Middle frontal gyrus (tissue), 1 donor: ENCODE results near the gene IGSF1.

Experiments
- DNase-seq: peaks from one replicate; pipeline ENCODE4 v3.0.0-alpha.2; 2015; ENCODE audit warnings: low spot score; ENCODE audit errors: extremely low spot score

The IGSF1 gene

DNA sequence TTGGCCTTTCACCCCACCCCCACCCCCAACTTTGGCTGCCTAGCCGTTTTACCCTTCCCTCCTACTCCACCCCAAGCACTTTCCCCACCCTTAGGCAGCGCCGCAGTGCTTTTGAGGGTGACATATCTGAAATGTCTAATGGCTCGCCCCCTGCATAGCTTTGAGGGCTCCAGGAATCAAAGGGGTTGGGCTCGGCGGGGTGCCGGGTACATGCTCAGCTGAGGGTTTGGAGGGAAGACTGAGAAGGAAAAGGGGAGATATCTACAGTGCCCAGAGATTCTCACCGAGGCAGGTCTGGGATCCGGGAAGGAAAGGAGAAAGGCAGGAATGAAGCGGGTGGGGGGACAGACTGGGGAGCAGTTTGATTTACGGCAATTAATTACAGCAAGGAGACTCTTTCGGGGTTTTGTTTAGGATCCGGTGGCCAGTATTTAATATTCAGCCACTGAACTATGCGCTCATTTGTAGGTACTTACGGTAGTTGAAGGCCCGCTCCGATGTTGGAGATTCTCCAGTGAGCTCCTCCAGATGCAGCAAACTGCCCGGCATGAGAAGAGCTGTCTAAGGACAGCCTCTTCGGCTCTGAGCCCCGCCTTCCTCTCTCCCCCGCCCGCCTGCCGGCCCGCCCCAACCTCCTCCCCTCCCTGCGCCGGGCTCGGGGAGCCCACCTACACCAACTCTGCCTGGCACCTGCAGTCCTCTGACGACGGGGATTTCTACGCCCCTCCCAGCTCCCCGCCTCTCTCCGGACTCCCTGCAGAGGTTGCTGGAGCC is at the start of gene IGSF1:
TSS of gene IGSF1 (minus strand) at position 569 of the 774 bp plus-strand sequence. CDS start 2,632 bp downstream, outside the sequence.
- DNase-seq = peak; percentile 16

GRCh38 chrX:131332331-131332730 is 43.2 kb upstream of the IGSF1 start:
- DNase-seq = no peak

- DNase-seq = no peak
Measured at GRCh38 chrX:131331152-131331551, 42.0 kb upstream of the IGSF1 start.

DNA sequence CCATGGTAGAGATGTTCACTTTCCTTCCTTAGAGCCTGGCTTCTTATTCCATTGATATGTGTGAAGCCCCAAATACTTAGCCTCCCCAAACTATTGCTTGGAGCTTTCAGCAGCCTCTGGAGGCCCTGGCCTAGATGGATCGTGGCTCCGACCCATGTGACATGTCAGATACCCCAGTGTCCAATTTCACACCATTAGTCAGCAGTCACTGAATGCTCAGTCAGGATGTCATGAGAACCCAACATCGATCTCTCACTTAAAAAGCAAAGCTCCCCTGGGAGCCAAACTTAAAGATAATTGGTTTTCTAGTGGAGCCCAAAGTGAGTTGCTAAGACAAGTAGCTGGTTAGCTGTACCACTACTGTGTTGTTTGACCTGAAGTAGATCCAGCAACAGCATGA is 41.6 kb upstream of the IGSF1 start:
- DNase-seq = no peak

GRCh38 chrX:131322651-131323050 is 33.5 kb upstream of the IGSF1 start:
- DNase-seq = no peak

DNA sequence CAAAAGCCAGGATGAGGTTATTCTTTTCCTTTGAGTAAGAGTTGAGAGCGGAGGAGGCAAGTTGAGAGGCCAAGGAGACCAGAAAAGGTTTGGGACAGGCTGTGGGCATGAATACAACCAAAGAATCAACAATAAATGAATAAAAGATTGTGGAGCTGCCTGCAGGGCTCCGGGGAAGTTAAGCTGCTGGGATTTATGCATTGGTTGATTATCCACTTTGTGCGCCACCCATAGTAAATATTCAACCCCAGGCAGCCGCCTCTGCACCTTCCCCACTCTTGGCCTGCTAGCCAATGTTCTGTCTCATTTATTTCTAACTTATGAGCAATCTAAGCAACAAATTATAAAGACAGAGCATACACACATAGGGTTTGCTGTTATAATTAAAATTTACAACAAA is 28.2 kb upstream of the IGSF1 start:
- DNase-seq = no peak

GRCh38 chrX:131316260-131316659 is 27.2 kb upstream of the IGSF1 start:
- DNase-seq = no peak

DNA sequence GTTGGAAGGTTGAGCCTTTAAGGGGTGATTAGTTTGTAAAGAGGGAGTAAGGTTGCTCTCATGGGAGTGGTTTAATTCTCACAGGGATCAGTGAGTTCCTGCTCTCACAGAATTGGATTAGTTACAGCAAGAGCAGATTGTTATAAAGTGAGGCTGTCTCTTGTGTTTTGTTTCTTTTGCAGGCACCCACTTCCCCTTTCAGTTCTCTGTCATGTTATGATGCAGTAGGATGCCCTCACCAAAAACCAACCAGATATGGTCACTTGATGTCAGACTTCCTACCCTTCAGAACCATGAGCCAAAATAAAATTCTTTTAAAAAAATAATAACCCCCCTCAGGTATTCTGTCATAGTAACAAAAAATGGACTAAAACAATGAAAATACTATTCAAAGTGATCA is 19.9 kb upstream of the IGSF1 start:
- no peak for DNase-seq

DNA sequence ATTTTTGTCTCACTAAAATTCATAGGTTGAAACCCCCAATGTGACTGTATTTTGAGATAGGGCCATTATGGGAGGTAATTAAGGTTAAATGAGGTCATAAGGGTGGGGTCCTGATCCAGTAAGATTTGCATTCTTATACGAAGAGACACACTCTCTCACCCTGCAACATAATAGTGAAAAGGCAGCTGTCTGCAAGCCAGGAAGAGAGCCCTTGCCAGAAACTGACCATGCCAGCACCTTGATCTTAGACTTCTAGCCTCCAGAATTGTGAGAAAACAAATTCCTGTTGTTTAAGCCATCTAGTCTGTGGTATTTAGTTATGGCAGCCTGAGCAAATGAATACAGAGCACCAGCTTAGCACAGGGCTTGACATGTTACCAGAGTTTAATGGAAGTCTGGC is 17.5 kb upstream of the IGSF1 start:
- no peak for DNase-seq

DNA sequence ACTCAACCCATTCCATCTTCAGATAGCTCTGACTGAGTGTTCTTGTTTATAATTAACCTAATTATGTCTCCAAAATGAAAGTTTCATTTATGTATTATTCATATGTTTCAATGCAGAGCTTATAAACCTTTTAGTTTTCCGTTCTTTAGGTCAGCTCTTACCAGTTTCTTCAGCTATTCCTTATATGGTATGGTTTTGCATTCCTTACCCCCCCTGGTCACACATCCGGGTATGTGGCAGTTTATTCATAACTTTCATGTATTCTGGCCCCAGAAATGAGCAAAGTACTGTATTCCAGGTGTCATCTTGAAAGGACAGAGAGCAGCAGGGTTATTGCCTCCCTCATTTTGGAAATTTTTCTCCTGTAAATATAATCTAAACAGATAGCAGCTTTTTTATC is 16.8 kb upstream of the IGSF1 start:
- no peak for DNase-seq

- no peak for DNase-seq
Measured at GRCh38 chrX:131302701-131303100, 13.6 kb upstream of the IGSF1 start.

- DNase-seq = no peak
Measured at GRCh38 chrX:131301155-131301554, 12.0 kb upstream of the IGSF1 start.

GRCh38 chrX:131298846-131299245 is 9.7 kb upstream of the IGSF1 start:
- no peak for DNase-seq

DNA sequence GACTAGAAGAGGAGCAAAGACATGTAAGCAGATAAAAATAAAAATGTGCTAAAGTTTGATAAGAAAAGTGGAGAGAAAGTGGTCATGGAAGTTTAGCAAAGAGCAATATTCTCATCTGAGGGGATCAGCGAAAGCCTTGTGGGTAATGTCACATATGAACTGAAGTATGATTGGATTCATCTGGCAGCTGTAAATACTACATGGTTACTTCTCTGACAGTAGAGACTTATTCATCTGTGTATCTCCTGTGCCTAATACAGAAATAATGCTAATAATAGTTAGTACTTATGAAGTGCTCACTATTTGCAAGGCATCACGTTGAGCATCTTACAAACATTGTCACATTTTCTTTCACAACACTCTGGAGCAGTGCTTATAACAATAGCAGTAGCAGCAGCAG is 8.9 kb upstream of the IGSF1 start:
- no peak for DNase-seq

- DNase-seq = no peak
Measured at GRCh38 chrX:131289527-131289926, 421 bp upstream of the IGSF1 start.

DNA sequence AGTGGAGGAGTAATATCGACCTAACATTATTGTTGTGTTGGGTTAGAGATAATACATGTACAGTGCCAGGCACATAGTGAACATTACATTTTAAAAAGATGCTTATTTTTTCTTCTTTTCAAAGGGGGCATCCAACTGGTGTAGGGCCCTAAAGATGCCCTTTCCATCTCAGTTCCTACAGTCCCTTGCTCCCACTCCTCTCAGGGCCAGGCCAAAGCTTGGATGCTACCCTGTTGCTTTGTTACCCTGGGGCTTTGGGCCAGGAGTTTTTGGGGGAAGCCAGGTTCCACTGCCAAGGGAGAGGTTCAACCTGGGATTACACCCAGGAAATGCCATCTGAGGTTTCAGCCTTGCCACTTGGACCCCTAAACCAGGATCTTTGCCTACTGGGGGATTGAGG is 918 bp downstream of the IGSF1 start:
- no peak for DNase-seq

DNA sequence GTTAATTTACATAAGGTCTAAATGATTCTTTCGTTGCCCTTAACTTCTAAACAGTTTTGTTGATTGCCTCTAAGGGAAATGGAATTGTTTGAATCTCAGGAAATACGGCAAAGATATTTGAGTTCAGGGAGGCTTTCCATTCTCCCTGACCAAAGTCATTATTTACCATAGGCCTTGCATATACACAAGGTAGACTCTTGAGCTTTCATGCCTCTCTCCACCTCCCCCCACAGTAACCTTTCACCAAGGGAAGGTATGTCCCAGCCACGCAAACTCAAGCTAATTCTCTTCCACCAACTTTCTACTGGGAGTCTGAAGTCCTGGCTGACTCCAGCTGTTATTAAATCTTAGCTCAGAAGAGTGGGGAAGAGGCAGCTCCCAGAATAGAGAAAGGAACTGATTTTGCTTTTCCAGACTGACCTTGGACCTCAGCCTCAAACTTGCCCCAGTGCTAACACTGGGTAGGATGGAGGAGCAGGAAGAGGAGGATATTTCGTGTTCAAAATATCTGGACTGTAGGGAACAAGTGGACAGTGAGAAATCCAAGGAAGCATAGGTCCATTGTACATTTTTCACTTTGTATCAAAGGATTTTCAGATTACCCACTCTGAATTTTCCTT is 1.4 kb downstream of the IGSF1 start:
- DNase-seq = no peak

- DNase-seq = no peak
Measured at GRCh38 chrX:131279617-131280016, 9.5 kb downstream of the IGSF1 start.

- no peak for DNase-seq
Measured at GRCh38 chrX:131279197-131279596, 9.9 kb downstream of the IGSF1 start.

GRCh38 chrX:131277543-131278136 is 11.5 kb downstream of the IGSF1 start:
- no peak for DNase-seq

DNA sequence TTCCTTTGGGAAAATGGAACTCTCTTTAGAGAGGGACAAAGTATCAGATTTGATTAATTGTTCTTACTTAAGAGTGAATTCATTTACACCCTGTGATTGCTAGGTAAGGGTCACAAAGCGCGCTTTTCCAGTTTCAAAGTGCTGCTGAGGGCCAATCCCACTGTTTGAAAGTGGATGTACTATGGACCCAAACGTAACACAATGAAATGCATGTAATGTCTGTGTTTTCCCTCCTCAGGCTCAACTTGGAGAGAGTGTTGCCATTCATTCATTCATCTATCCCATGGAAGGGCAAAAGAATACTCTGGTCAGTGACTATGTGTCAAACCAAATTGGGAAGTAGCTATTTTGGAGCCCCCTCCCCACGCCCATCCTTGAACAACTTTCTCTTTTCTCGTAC is 16.1 kb downstream of the IGSF1 start:
- no peak for DNase-seq

DNA sequence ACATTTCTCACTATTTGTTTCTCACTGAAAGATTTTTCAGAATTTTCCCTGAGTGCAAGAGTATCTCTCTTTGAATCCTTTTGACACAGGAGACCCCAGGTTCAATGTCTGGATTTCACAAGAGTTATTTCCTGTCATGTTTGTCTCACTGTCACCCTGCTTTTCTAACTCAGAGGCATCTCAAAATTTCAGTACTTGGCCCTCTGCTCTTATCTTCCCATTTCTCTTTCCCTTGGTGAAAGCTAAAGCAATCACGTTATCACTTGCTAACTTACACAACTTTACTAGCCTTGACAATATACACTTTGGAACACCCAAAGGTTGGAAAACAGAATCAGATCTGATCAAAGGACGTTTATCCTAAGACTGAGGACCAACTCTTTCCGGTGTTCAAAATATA is 17.3 kb downstream of the IGSF1 start:
- DNase-seq = no peak

- no peak for DNase-seq
Measured at GRCh38 chrX:131271274-131271673, 17.8 kb downstream of the IGSF1 start.
